HEK293T (cell line): ENCODE measurements around the gene MCTS1.

Source experiments
- ARNT ChIP-seq: fragments of 450-650 bp; IDR thresholded peaks from 2 replicates; pipeline ENCODE4 v1.6.1; 2017; ENCODE audit warnings: mild to moderate bottlenecking
- BHLHE40 ChIP-seq: fragments of 450-650 bp; IDR thresholded peaks from 2 replicates; pipeline ENCODE4 v1.6.1; 2016; ENCODE audit warnings: mild to moderate bottlenecking, moderate library complexity, borderline replicate concordance
- CTBP1 ChIP-seq: fragments of 450-650 bp; IDR thresholded peaks from 2 replicates; pipeline ENCODE4 v1.6.1; 2016; ENCODE audit warnings: borderline replicate concordance
- ELF4 ChIP-seq: fragments of 450-650 bp; IDR thresholded peaks from 2 replicates; pipeline ENCODE4 v1.6.1; 2017; ENCODE audit warnings: antibody characterized with exemption
- FOXK2 ChIP-seq: fragments of 450-650 bp; IDR thresholded peaks from 2 replicates; pipeline ENCODE4 v1.6.1; 2016; ENCODE audit warnings: mild to moderate bottlenecking
- FOXM1 ChIP-seq: fragments of 450-650 bp; IDR thresholded peaks from 2 replicates; pipeline ENCODE4 v1.6.1; 2017; ENCODE audit warnings: mild to moderate bottlenecking, borderline replicate concordance
- HDGF ChIP-seq: fragments of 450-650 bp; IDR thresholded peaks from 2 replicates; pipeline ENCODE4 v1.6.1; 2017; ENCODE audit warnings: antibody characterized with exemption, borderline replicate concordance
- LEF1 ChIP-seq: fragments of 450-650 bp; IDR thresholded peaks from 2 replicates; pipeline ENCODE4 v1.6.1; 2017; ENCODE audit warnings: mild to moderate bottlenecking, borderline replicate concordance
- NFRKB ChIP-seq: fragments of 450-650 bp; IDR thresholded peaks from 2 replicates; pipeline ENCODE4 v1.6.1; 2016; ENCODE audit warnings: mild to moderate bottlenecking, moderate library complexity
- SP1 ChIP-seq: fragments of 450-650 bp; IDR thresholded peaks from 2 replicates; pipeline ENCODE4 v1.6.1; 2017
- SUZ12 ChIP-seq: fragments of 450-650 bp; IDR thresholded peaks from 2 replicates; pipeline ENCODE4 v1.6.1; 2016; ENCODE audit warnings: mild to moderate bottlenecking
- TARDBP ChIP-seq: fragments of 450-650 bp; IDR thresholded peaks from 2 replicates; pipeline ENCODE4 v1.6.1; 2016
- ZNF384 ChIP-seq: fragments of 450-650 bp; IDR thresholded peaks from 2 replicates; pipeline ENCODE4 v1.6.1; 2016
- TF ChIP-seq, protein P1 (sequence below): fragments of 450-650 bp; IDR thresholded peaks from 2 replicates; pipeline ENCODE4 v1.6.1; 2016

DNA sequence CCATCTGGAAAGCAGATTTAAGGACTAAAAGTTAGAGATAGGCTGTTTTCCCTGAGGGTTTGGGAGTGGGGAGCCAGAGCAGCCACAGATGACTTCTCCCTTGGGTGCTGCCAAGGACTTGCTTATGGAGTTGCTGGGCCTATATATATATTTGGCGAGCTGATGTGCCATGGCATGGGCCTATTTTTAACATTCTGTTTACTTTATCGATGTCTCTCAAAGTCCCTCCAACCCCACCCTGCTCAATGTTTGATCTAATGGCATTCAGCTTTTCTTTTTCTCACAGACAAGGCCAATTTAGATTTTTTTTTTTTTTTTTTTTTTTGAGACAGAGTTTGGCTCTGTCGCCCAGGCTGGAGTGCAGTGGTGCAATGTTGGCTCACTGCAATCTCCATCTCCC, 37.1 kb upstream of the MCTS1 start:
- TF ChIP-seq HDGF (no peak), BHLHE40 (no peak), ARNT (no peak), ZNF384 (no peak), SP1 (no peak), SUZ12 (no peak), CTBP1 (no peak), FOXK2 (no peak), NFRKB (no peak), LEF1 (no peak), TARDBP (no peak), ELF4 (no peak), FOXM1 (no peak)
- TF ChIP-seq, protein P1, sequence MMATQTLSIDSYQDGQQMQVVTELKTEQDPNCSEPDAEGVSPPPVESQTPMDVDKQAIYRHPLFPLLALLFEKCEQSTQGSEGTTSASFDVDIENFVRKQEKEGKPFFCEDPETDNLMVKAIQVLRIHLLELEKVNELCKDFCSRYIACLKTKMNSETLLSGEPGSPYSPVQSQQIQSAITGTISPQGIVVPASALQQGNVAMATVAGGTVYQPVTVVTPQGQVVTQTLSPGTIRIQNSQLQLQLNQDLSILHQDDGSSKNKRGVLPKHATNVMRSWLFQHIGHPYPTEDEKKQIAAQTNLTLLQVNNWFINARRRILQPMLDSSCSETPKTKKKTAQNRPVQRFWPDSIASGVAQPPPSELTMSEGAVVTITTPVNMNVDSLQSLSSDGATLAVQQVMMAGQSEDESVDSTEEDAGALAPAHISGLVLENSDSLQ, result no peak
